Lower leg skin (tissue), 3 donors: ENCODE data around the gene HM13.

ENCODE experiments used
- CTCF ChIP-seq, 3 donors: fragments of 450-650 bp; IDR thresholded peaks; one replicate each; pipeline ENCODE4 v1.5.1; 2016; ENCODE audit warnings: antibody characterized with exemption in 3 of 3, mild to moderate bottlenecking in 3 of 3, moderate library complexity in 2 of 3
- POLR2A ChIP-seq, 2 donors: fragments of 450-650 bp; IDR thresholded peaks; one replicate each; pipeline ENCODE4 v1.6.1; 2016 to 2017; ENCODE audit warnings: antibody characterized with exemption in 2 of 2, mild to moderate bottlenecking in 1 of 2, moderate library complexity in 1 of 2

DNA sequence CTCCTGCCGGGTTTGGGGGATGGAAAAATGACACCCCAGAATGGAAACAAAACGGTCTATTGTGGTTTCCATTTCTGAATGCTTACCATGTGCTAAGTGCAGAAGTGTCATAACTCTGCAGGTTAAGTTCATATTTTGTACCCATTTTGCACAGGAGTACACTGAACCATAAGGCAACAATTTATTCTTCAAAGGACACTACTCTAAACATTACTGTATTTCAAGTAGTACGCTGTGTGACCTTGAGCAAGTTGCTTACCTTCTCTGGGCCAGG, 81.1 kb downstream of the HM13 start:
- no peak for TF ChIP-seq CTCF (IDR thresholded peaks at IDR 0.05)
- TF ChIP-seq POLR2A (IDR thresholded peaks at IDR 0.05): no peak
